ENCODE results near the gene LDLRAD4.

The LDLRAD4 gene

GRCh38 chr18:13271302-13271911 lies 52.8 kb downstream of the LDLRAD4 start:
- H3F3A ChIP-seq (ENCODE audit: insufficient read depth): no peaks in the 10 kb centered on the region
- H3K79me2 ChIP-seq (ENCODE audit: insufficient read depth, low read length): no peaks in the 10 kb centered on the region
- H3K9me2 ChIP-seq (replicated peaks; ENCODE audit: insufficient read depth, low read length): no peaks in the 10 kb centered on the region
- no peak overlapping the region for H3K27ac ChIP-seq (ENCODE audit: low read depth, low read length)
- no peaks in the 10 kb centered on the region for H3K27me3 ChIP-seq (ENCODE audit: low read length)
- H2AFZ ChIP-seq (ENCODE audit: low read depth, low read length, severe bottlenecking): no peak overlapping the region
- H3K36me3 ChIP-seq (ENCODE audit: low read length): no peaks in the 10 kb centered on the region
- no peak overlapping the region for H3K4me2 ChIP-seq (ENCODE audit: low read depth, low read length, poor library complexity, severe bottlenecking)
- H3K9ac ChIP-seq (ENCODE audit: low read length): no peak overlapping the region
- TF ChIP-seq CTCF (IDR thresholded peaks at IDR 0.05; ENCODE audit: insufficient read depth, low read length, poor library complexity, severe bottlenecking) (no peak), EZH2phosphoT487 (conservative IDR thresholded peaks at IDR 0.05; ENCODE audit: low read length) (no peak)
- H3K9me3 ChIP-seq (ENCODE audit: insufficient read depth, low read length): no peaks in the 10 kb centered on the region
- no peak overlapping the region for H3K4me3 ChIP-seq (ENCODE audit: insufficient read depth, low read length, poor library complexity, severe bottlenecking)
- H4K20me1 ChIP-seq (ENCODE audit: low read depth, low read length): no peaks in the 10 kb centered on the region

- Histone ChIP-seq H3K9me2 (replicated peaks; ENCODE audit: insufficient read depth, low read length) (no peaks in the 10 kb centered on the region), H3K4me2 (ENCODE audit: low read depth, low read length, poor library complexity, severe bottlenecking) (no peak overlapping the region), H4K20me1 (ENCODE audit: low read depth, low read length) (no peaks in the 10 kb centered on the region), H3K27me3 (ENCODE audit: low read length) (no peaks in the 10 kb centered on the region), H3K9me3 (ENCODE audit: insufficient read depth, low read length) (no peaks in the 10 kb centered on the region), H3K9ac (ENCODE audit: low read length) (no peak overlapping the region), H3K79me2 (ENCODE audit: insufficient read depth, low read length) (no peaks in the 10 kb centered on the region), H3F3A (ENCODE audit: insufficient read depth) (no peaks in the 10 kb centered on the region), H3K36me3 (ENCODE audit: low read length) (no peaks in the 10 kb centered on the region), H2AFZ (ENCODE audit: low read depth, low read length, severe bottlenecking) (no peak overlapping the region), H3K4me3 (ENCODE audit: insufficient read depth, low read length, poor library complexity, severe bottlenecking) (no peak overlapping the region), H3K27ac (ENCODE audit: low read depth, low read length) (no peak overlapping the region)
- TF ChIP-seq CTCF (IDR thresholded peaks at IDR 0.05; ENCODE audit: insufficient read depth, low read length, poor library complexity, severe bottlenecking) (no peak), EZH2phosphoT487 (conservative IDR thresholded peaks at IDR 0.05; ENCODE audit: low read length) (no peak)
These were observed 53.9 kb downstream of the LDLRAD4 start for GRCh38 chr18:13272416-13272815.

GRCh38 chr18:13273800-13274199 lies 55.2 kb downstream of the LDLRAD4 start:
- no peaks in the 10 kb centered on the region for H3K36me3 ChIP-seq (ENCODE audit: low read length)
- no peak overlapping the region for H3K27ac ChIP-seq (ENCODE audit: low read depth, low read length)
- H3K9me3 ChIP-seq (ENCODE audit: insufficient read depth, low read length): no peaks in the 10 kb centered on the region
- H3K79me2 ChIP-seq (ENCODE audit: insufficient read depth, low read length): no peaks in the 10 kb centered on the region
- no peaks in the 10 kb centered on the region for H3K27me3 ChIP-seq (ENCODE audit: low read length)
- no peak overlapping the region for H3K4me3 ChIP-seq (ENCODE audit: insufficient read depth, low read length, poor library complexity, severe bottlenecking)
- no peak overlapping the region for H2AFZ ChIP-seq (ENCODE audit: low read depth, low read length, severe bottlenecking)
- no peaks in the 10 kb centered on the region for H3F3A ChIP-seq (ENCODE audit: insufficient read depth)
- TF ChIP-seq EZH2phosphoT487 (conservative IDR thresholded peaks at IDR 0.05; ENCODE audit: low read length): no peak
- no peak for TF ChIP-seq CTCF (IDR thresholded peaks at IDR 0.05; ENCODE audit: insufficient read depth, low read length, poor library complexity, severe bottlenecking)
- H3K9ac ChIP-seq (ENCODE audit: low read length): no peak overlapping the region
- no peak overlapping the region for H3K4me2 ChIP-seq (ENCODE audit: low read depth, low read length, poor library complexity, severe bottlenecking)
- no peaks in the 10 kb centered on the region for H4K20me1 ChIP-seq (ENCODE audit: low read depth, low read length)
- H3K9me2 ChIP-seq (replicated peaks; ENCODE audit: insufficient read depth, low read length): no peaks in the 10 kb centered on the region

All from SU-DHL-6 (cell line).